ENCODE measurements around the gene TESMIN. TPM values are rescaled to one million over a fixed set of nuclear protein-coding genes. Genes with fewer than 3 reads are reported as not detected.

TESMIN gene
- total RNA-seq, 1 donor from 2014 or later = 0.56 TPM

DNA sequence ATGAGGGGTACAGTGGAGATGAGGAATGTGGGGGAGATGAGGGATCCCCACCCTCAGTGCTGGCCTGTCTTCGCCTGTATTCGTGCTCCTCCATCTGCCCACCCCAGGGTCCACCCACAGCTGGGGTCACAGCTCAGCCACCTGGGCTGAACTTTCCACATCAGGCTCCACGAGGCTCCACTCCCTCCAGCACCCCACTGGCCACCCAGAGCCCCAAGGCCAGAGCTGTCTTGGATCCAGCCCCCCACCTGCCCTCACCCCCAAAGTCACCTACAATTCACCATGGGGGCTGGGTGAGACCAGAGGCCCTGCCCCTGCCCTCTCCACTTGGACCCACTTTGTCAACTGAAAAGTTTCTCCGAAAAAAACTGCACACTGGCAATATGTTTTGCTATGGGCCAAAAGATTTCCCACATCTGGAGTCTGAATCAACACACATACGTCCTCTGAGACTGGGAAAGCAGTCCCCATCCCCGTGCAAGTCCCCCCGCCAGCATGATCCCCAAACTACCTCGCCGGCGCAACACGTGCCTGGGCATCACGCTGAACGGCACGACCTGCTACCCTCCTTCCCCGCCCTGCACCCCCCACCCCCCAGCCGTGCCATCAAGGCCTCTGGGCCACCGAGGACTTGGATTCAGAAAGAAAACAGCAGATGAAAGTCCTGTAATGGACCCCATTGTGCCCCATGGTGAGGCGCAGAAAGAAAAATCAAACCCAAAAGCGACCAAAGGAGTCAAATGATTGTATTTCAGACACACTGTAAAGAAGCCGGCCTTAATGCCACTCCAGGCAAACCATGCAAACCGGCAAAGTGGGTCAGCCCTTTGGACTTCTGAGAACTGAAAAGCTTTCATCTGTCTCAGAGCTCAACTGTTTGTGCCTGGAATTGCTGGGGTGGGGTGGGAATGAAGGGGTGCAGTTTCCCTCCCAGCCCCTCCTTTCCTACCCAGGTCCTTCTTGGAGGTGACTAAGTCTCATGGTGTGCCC, 83.5 kb downstream of the TESMIN start:
- Mint-ChIP-seq H3K27ac (ENCODE audit: unreplicated experiment) (no peak overlapping the region), H3K27me3 (ENCODE audit: unreplicated experiment) (peaks cover 51% of the 10 kb centered on the region), H3K36me3 (ENCODE audit: unreplicated experiment) (peaks cover 3% of the 10 kb centered on the region), H3K4me1 (ENCODE audit: unreplicated experiment) (no peaks in the 10 kb centered on the region), H3K4me3 (ENCODE audit: unreplicated experiment) (no peak overlapping the region), H3K9me3 (ENCODE audit: unreplicated experiment) (no peaks in the 10 kb centered on the region)
- DNase-seq (ENCODE audit: extremely low spot score, unreplicated experiment) = no peak
- TF ChIP-seq CTCF (IDR thresholded peaks at IDR 0.05) = no peak

DNA sequence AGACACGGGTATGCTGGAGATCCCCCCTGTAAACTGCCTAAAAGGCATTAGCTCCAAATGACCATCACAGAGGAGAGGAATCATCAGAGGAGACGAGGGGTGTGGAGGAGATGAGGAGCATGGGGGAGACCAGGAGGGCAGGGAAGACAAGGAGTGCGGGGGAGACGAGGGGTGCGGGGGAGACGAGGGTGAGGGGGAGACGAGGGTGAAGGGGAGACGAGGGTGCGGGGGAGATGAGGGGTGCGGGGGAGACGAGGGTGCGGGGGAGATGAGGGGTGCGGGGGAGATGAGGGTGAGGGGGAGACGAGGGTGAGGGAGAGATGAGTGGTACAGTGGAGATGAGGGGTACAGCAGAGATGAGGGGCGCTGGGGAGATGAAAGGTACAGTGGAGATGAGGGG, 84.5 kb downstream of the TESMIN start:
- no peak for TF ChIP-seq CTCF (IDR thresholded peaks at IDR 0.05)
- H3K27me3 Mint-ChIP-seq (ENCODE audit: unreplicated experiment) = peaks cover 57% of the 10 kb centered on the region
- H3K4me3 Mint-ChIP-seq (ENCODE audit: unreplicated experiment) = no peak overlapping the region
- no peak for DNase-seq (ENCODE audit: extremely low spot score, unreplicated experiment)
- no peak overlapping the region for H3K27ac Mint-ChIP-seq (ENCODE audit: unreplicated experiment)
- H3K9me3 Mint-ChIP-seq (ENCODE audit: unreplicated experiment) = no peaks in the 10 kb centered on the region
- no peaks in the 10 kb centered on the region for H3K4me1 Mint-ChIP-seq (ENCODE audit: unreplicated experiment)
- H3K36me3 Mint-ChIP-seq (ENCODE audit: unreplicated experiment) = peaks cover 3% of the 10 kb centered on the region

DNA sequence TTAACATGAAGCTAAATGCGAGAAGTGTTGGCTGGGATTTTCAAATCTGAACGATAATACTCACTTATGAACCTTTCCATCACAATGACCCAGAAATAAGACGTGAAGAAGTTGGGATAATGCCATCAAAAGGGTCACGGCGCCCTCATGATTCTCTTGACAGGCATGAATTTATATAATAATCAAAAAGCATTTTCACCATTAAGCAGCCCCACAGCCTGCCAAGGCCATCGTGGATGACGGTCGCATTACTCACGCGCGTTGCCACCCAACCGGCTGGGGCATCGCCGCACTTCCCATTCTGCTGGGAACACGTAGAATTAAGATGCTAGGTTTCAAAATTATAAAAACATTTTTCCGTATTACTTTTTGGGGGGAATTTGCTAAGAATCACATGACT, 85.9 kb downstream of the TESMIN start:
- H3K4me1 Mint-ChIP-seq (ENCODE audit: unreplicated experiment) = no peaks in the 10 kb centered on the region
- no peak for TF ChIP-seq CTCF (IDR thresholded peaks at IDR 0.05)
- no peak overlapping the region for H3K4me3 Mint-ChIP-seq (ENCODE audit: unreplicated experiment)
- no peak for DNase-seq (ENCODE audit: extremely low spot score, unreplicated experiment)
- peaks cover 4% of the 10 kb centered on the region for H3K36me3 Mint-ChIP-seq (ENCODE audit: unreplicated experiment)
- no peaks in the 10 kb centered on the region for H3K9me3 Mint-ChIP-seq (ENCODE audit: unreplicated experiment)
- H3K27ac Mint-ChIP-seq (ENCODE audit: unreplicated experiment) = no peak overlapping the region
- peaks cover 55% of the 10 kb centered on the region for H3K27me3 Mint-ChIP-seq (ENCODE audit: unreplicated experiment)

DNA sequence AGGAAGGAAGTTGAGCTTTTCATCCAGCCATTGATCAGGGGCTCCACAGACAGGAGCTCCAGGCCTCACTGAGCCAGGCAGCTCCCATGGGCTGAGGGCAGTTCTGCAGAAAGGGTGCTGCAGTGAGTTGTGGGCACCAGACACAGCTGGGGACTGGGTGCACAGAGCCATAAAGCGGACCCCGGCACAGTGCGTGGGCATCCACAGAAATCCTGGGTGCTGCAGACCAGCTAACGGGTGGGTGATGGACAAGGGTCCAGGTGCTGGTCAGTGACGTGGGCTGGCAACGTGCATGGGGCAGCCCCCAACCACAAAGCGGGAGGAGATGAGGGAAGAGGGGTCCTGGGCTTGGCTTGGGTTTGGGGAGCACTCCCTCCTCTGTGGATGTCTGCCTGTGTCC, 86.4 kb downstream of the TESMIN start:
- Mint-ChIP-seq H3K4me3 (ENCODE audit: unreplicated experiment) (no peak overlapping the region), H3K36me3 (ENCODE audit: unreplicated experiment) (peaks cover 5% of the 10 kb centered on the region), H3K27me3 (ENCODE audit: unreplicated experiment) (peaks cover 56% of the 10 kb centered on the region), H3K9me3 (ENCODE audit: unreplicated experiment) (no peaks in the 10 kb centered on the region), H3K27ac (ENCODE audit: unreplicated experiment) (no peak overlapping the region), H3K4me1 (ENCODE audit: unreplicated experiment) (peaks cover 3% of the 10 kb centered on the region)
- TF ChIP-seq CTCF (IDR thresholded peaks at IDR 0.05) = no peak
- no peak for DNase-seq (ENCODE audit: extremely low spot score, unreplicated experiment)

GRCh38 chr11:68664141-68664540, 87.2 kb downstream of the TESMIN start:
- peaks cover 55% of the 10 kb centered on the region for H3K27me3 Mint-ChIP-seq (ENCODE audit: unreplicated experiment)
- DNase-seq (ENCODE audit: extremely low spot score, unreplicated experiment) = no peak
- TF ChIP-seq CTCF (IDR thresholded peaks at IDR 0.05) = no peak
- peaks cover 5% of the 10 kb centered on the region for H3K36me3 Mint-ChIP-seq (ENCODE audit: unreplicated experiment)
- no peak overlapping the region for H3K4me3 Mint-ChIP-seq (ENCODE audit: unreplicated experiment)
- no peak overlapping the region for H3K27ac Mint-ChIP-seq (ENCODE audit: unreplicated experiment)
- no peaks in the 10 kb centered on the region for H3K9me3 Mint-ChIP-seq (ENCODE audit: unreplicated experiment)
- peaks cover 10% of the 10 kb centered on the region for H3K4me1 Mint-ChIP-seq (ENCODE audit: unreplicated experiment)
